Measurements from ENCODE around the gene KIRREL1. TPM values are rescaled to one million over a fixed set of nuclear protein-coding genes. Genes with fewer than 3 reads are reported as not detected.

The KIRREL1 gene
- 26.8 TPM for total RNA-seq

DNA sequence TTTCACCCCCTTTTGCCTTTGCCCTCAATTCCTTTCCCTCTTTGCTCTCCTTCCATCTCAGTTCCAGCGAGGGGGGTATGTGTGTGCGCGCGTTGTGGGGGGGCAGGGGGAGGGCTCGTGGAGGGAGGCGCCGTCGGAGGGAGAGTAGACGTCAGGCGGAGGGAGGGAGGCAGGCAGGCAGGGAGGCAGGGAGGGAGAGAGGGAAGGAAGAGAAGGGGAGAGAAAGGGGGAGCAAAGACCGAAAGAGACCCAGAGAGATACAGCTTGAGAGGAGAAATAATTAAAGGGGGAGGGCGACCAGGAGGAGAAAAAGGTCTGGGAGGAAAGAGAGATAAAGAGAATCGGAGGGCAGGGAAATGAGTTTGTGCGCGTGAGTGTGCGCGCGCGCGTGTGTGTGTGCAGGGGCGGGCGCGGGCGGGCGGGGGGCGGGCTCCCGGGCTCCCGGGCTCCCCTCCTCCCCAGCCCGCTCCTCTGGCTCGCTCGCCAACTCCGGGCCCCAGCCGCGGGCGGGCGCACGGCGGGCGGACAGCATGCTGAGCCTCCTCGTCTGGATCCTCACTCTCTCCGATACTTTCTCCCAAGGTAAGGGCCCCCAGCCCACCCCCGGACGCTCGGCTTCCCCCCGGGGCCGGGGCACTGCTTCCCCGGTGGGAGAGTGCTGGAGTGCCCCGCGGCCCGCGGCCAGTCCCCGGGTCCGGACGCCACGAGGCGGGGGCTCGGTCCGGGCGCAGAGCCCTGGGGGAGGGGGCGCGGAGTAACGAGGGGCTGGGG is at the start of gene KIRREL1:
Gene KIRREL1, plus strand, starts transcription at position 499 of the 771 bp plus-strand sequence. Its CDS starts 32 bp downstream, at position 531.
- peak; percentile 32 for DNase-seq (ENCODE audit: low spot score)

DNA sequence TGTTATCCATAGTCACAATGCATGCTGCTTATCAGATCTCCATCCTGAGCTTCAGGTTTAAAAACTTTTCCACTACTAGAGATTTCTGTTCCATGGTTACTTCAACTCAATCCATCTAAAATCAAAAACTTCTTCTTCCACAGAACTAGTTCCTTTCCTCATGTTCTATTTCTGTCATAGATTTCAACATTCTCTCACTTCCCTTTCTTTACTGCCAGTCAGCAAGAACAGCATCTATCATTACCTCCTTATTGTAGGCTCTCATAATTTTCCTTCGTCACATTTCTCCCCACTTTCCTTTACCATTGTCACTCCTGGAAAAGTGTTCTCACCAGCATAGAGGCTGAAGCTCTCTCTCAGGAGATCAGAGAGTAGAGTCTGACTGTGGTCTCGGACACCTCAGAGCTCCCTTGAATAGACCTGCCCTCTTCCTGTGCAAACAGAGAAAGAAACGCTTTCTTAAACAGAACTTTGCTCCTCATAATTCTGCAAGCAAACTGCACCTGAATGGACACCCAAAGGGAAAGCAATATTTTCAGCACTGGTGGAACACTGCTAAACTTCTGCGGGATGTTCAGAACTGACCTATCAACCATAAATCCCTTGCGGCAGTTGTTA is 48.7 kb upstream of the KIRREL1 start:
- no peak for DNase-seq (ENCODE audit: low spot score)

DNA sequence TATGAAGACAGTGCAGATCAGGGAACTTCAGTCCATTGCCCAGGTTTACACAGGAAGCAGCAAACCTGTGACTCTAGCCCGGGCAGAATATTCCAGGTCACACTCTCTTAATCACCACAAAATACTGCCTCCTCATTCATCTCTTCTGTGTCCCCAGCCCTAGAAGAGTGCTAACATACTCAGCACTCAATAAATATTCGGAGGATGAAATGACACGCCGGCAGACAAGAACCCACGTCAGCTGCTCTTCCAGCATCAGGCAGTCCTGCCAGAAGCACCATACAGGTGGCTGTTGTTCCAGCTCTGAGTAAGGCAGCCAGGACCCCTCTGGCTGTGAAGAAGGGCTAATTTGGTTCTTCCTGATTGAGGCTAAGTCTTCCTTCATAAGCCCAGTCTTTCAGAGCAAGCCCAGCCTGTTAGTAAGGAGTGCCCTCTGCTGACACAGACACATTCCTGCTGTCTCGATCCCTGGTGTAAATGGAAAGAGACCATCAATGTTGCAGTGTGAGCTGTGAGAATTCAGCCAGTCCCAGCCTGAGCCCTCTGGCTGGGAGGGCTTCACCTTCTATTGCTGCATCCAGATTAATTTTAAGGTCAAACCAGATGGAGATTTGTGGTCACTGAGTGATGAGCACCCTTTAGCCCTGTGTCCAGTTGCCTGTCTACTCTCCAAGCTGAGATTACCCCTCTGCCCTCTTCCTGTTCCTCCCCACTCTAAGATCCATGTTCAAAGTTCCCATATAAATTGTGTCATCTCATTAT is 45.0 kb upstream of the KIRREL1 start:
- DNase-seq (ENCODE audit: low spot score), result peak; percentile 46

DNA sequence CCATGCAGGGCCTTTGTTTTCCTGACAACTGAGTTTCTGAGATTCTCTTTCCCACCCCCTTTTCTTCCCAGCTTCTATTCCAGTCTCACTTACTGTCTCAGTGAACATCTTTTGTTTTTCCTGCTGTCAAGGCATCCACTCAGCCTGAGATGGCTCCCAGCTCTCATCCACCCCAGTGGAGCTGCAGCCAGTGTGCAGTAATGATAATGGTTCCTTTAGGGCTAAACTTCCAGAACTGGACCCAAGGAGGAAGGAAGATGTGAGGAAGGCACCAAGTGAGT is 44.4 kb upstream of the KIRREL1 start:
- no peak for DNase-seq (ENCODE audit: low spot score)

- DNase-seq (ENCODE audit: low spot score), result no peak
These were observed 42.2 kb upstream of the KIRREL1 start for GRCh38 chr1:157951230-157951629.

DNA sequence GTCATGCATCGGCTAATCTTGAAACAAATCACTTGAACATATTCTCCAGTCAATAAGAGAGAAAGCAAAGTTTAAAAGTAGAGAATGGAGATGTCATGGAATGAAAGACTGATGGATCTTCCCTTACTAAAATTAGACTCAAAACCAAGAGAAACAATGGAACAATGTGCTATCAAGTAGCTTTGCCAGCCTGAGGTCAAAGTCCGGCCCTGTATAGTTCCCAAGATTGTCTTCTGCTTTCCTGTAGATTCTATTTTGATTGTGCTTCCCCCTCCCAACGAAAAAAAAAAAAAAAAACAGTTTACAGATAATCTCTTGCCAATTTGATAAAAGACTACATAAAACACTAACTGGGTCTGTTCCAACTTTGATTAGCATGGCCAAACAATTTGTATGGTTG is 40.8 kb upstream of the KIRREL1 start:
- DNase-seq (ENCODE audit: low spot score), result peak; percentile 81

- peak; percentile 68 for DNase-seq (ENCODE audit: low spot score)
These were observed 38.2 kb upstream of the KIRREL1 start for GRCh38 chr1:157955221-157955620.

GRCh38 chr1:157955857-157956256 is 37.6 kb upstream of the KIRREL1 start:
- DNase-seq (ENCODE audit: low spot score), result no peak

GRCh38 chr1:157956732-157957131 is 36.7 kb upstream of the KIRREL1 start:
- no peak for DNase-seq (ENCODE audit: low spot score)

DNA sequence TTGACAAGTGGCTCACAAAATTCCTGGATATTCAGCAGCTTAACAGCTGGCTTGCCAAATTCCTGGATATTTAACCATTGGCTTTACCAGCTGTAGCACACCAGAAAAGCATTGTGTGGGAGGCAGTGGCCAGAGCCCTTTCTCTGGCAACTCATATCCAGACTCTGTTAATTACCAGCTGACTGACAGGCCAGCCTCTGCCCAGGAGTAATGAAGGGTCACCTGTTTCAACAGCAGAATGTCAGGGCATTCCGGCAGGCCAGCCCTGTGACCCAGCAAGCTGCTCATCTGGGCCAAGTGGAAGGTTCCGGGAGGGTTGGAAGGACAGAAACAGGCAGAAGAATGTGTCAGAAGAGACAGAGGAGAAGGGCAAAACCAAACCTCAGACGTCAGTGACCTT is 35.2 kb upstream of the KIRREL1 start:
- DNase-seq (ENCODE audit: low spot score), result no peak

GRCh38 chr1:157959750-157960149 is 33.7 kb upstream of the KIRREL1 start:
- DNase-seq (ENCODE audit: low spot score), result no peak

GRCh38 chr1:157960773-157961172 is 32.7 kb upstream of the KIRREL1 start:
- DNase-seq (ENCODE audit: low spot score), result no peak

DNA sequence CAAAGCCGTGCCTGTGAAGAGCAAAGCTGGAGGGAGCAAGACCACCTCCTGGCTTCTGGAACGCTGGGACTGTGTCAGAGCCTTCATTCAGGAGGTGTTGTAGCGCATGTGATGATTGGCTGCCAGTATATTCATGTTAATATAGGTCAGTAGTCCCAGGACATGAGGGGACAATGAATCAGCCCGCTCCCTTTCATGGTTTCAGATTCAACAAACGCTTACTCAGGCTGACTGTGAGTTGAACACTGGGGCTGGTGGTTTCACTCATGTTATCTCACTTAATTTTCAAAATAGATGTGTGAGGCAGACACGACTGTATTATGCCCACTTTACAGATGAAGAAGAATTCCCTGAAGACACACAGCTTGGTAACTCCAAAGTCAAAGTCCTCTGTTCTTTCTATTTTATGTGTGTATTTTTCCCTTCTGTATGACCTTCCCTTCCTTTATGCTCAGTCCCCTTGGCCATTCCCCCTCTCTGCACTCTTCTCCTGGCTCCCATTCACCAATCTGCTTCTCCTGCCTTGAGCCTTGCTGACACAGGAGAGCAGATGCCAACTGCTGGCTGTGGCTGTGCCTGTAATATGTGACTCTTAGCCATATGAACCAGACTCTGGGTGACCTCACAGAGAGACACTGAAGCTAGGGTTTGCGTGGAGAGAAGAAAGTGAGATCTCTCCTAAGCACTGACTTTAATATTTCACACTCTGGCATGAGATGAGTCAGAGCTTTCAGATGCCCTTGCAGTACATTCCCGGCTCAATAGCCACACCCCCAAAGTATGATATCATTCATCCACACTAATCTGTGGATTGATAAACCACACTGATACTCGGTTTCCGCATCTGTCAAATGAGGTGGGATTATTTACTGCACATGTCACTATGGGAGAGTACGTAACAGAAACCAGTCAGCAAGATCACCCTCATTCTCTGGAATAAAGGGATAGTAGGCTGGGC is 31.4 kb upstream of the KIRREL1 start:
- peak; percentile 59 for DNase-seq (ENCODE audit: low spot score)

GRCh38 chr1:157963713-157964112 is 29.7 kb upstream of the KIRREL1 start:
- DNase-seq (ENCODE audit: low spot score), result peak; percentile 64

DNA sequence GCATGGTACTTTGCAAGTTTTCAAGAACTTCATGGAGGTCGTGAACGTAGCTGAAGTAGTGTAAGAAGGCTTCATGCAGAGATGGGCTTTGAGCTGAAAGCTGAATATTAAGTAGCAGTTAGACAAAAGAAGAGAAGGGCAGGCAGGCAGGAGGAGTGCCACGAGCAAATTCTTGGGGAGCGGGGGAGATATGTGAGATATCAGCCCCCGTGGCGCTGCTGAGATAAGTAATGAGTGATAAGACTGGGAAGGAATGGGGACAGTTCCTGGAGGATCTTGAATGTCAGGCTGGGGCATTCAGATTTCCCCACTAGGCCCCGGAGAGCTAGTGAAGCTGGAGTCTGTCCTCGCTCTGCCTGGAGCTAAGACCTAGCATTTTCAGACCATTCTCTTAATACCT is 27.9 kb upstream of the KIRREL1 start:
- no peak for DNase-seq (ENCODE audit: low spot score)

GRCh38 chr1:157966031-157966537 is 27.4 kb upstream of the KIRREL1 start:
- peak; percentile 80 for DNase-seq (ENCODE audit: low spot score)

GRCh38 chr1:157967205-157967604 is 26.2 kb upstream of the KIRREL1 start:
- no peak for DNase-seq (ENCODE audit: low spot score)

GRCh38 chr1:157968508-157968907 is 24.9 kb upstream of the KIRREL1 start:
- DNase-seq (ENCODE audit: low spot score), result peak; percentile 21

DNA sequence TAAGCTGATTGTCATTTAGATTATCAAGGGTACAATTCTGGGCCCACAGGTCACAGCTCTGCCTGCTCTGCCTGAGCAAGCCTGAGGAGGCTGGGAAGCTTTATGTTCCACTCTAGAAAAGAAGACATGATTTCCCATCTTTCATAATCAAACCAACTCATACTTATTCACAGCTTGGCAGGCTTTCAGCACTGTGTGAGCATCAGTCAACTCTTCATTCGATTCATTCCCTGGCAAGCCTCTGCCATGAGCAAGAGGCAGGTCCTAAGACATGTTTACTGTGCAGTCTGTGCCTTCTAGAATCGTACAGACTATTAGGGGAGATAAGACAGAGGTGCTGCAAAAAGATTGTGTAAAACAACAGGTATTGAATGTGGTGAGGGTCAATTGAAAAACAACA is 24.5 kb upstream of the KIRREL1 start:
- DNase-seq (ENCODE audit: low spot score), result no peak

DNA sequence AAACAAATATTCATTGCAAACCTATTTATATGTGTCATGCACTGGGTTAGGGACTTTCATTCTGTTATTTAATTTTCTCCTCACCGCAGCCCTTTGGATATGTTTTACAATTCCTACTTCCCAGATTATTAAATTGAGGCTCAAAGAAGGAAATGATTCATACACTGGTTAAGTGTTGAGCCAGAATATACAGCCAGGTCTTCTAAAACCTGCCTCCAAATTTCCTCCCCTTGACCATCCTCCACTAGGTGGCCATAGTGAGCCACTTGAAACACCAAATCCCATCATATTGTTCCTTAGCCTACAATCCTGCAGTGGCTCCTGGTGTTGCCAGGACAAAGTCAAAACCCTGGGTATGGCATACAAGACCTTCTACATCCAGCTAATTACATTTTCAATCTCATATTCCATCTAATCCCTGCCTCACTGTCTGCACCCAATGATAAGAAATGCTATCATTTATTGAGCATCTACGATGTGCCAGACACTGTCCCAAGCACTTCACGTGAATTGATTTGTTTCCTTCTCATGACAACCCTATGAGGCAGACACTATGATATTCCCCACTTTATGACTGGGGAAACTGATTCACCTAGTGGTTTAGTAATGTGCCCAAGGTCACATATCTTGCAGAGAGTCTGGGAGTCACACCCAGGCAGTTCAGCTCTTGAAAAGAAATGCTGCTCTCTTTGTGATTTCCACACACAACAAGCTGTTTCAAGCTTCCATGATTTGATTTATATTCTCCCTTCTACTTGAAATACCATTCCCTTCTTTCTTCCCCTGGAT is 23.6 kb upstream of the KIRREL1 start:
- peak; percentile 39 for DNase-seq (ENCODE audit: low spot score)

GRCh38 chr1:157971769-157972168 is 21.7 kb upstream of the KIRREL1 start:
- DNase-seq (ENCODE audit: low spot score), result no peak
